HG03571 (cell line): ENCODE results near the gene PPDPF.
"Not testable (repeated sequence)": the region's sequence is repeated elsewhere in the genome, so short reads cannot be mapped to it uniquely, and the experiment has no call there.

ENCODE experiments used
- ATAC-seq: cut with Tn5 transposase; IDR thresholded peaks from one replicate; pipeline ENCODE4 v1.9.1; 2021; ENCODE audit not compliant: unreplicated experiment

PPDPF gene

DNA sequence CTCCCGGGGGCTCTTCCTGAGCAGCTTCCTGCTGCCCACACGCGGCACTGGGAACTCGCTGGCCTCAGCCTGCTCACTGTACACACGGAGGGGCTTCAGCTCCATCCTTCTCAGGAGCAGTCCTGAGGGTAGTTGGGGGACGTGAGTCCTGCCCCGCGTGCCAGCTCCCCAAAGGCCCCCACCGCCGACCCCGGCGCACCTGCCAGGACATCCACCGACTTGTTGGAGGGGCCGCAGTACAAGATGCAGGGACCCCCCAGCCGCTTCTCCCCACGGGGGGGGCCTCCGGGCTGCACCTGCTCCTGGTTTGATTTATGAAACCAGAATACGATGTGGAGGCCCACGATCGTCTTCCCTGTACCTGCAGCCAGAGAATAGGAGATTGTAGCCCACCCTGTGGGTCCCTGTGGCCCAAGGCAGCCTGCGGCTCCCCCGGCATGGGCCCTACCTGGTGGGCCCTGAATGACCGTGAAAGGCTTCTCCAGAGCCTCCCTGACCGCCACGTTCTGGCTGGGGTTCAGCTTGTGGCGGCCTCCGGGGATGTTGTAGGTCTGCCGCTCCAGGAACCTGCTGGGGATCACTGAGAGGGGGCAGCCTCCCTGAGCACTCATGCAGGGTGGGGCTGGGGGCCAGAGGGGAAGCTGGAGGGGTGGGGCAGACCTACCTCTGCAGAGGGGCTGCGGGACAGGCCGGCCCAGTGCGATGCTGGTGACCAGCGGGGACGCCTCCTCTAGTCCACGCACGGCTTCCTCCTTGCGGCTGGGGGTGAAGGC lies 41.2 kb downstream of the PPDPF start:
- no peak for ATAC-seq

DNA sequence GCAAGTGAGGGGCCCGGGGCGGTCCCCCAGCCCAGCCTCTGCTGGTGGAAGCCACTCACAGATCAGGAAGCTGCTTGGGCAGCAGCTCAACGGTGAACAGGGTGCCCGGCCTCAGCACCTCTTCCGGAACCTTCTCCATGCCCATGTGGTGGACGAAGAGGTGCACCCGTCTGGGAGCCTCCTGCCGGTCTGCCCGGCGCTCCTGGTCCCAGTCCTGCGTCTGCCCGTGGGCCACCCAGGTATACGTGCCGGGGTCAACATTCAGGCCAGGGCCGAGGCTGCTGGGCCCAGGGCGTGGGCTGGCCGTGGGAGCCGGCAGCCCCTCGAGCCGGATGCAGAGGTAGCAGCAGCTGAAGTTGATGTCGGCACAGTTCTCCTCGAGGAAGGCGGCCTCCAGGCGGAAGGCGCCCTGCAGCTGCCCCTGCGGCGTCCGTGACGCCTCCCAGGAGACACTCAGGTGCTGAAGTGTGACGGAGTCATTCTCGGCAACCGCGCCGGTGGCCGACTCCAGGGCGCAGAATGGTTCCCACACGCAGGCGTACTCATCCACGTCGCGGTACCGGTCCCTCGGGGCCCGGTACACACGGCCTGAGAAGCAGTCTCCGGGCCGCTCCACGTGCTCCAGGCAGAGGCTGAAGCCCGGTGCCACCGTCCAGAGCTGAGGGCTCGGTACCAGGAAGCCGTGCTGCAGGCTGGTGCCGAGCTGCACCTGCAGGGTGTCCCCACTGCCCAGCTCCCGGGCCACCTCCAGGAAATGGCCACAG lies 42.1 kb downstream of the PPDPF start:
- no peak for ATAC-seq

GRCh38 chr20:63563225-63563935 lies 42.8 kb downstream of the PPDPF start:
- ATAC-seq = no peak

DNA sequence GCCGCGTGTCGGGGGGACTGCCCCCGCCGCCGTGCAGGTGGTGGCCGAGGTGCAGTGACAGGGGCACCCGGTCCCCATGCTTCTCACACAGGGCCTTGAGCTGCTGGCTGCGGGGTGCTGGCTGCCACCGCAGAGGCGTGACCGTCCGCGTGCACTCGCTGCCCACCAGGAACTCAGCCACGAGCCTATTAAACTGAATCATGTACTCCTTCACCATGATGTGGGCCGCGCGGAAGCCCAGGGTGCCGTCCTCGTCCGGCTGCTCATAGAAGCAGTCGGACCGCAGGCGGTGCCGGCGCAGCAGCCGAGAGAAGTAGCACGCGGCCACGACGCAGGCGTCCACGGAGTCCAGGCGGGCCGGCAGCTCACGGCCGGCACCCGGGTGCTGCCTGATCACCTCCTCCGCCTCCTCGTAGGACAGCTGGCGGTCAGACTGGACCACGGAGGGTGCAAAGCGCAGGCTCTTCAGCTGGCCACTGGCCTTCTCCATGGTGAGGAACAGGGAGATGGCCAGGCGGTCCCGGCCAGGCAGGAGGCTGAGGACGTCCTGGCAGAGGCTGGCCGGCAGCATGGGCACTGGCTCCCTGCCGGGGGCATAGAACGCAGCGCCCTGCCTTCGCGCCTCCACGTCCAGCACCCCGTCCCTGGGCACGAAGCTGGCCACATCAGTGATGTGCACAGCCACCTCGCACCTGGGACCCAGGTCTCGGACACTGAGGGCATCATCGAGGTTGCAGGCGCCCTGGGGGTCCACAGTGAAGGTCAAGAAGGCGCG lies 43.7 kb downstream of the PPDPF start:
- no peak for ATAC-seq

GRCh38 chr20:63565021-63565698 lies 44.6 kb downstream of the PPDPF start:
- no peak for ATAC-seq

DNA sequence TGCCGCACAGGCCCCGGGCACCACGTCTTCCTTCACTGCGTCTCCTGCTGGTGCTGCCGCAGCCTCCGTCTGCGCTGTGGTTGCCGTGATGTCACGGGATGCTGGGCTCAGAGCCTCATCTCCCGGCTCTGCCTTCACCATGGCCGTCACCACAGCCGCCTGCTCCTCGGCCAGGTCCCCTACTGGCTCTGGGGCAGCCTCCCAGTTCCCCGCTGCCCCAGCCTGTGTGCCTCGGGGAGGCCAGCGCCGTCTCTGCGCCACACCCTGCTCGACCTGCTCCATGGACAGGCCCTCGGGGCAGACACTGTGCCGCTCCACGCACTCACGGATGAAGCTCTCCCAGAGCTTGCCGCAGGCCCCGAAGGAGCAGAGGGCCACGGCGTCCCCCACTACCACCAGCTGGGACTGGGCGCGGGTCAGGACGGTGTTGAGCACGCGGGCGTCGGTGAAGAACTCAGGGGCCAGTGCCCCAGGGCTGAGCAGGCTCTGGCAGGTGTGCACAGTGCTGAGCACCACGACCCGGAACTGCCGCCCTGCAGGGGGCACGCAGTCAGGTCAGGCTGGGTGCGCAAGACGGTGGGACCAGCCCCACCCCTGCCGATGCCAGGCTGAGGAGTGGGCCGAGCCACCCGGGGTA lies 45.3 kb downstream of the PPDPF start:
- no peak for ATAC-seq

DNA sequence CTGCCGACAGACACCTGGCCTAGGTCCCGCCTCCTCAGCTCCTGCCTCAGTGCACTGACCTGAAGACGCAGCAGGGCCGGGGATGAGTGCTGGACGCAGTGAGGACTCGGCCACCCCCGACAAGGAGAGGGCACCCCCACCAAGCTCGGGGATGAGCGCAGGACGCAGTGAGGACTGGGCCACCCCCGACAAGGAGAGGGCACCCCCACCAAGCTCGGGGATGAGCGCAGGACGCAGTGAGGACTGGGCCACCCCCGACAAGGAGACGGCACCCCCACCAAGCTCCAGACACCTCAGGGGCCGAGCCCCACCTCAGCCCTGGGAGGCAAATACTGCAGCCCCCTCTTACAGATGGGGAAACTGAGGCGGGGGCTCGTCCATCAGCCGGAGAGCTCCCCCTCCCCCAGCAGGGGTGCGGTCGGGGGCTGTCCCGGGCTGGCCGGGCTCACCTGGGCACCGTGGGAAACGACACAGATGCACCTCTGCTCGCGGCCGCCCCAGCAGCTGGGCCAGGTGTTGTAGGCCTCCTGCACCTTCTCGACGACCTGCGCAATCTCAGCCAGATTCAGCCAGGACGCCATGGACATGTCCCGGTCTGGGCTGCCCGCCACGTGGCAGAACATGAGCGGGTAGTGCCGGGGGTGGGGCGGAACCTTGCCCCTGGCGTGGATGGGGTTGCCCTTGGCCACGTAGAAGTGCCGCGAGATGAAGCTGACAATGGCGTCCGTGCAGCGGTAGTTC lies 46.0 kb downstream of the PPDPF start:
- ATAC-seq = no peak

DNA sequence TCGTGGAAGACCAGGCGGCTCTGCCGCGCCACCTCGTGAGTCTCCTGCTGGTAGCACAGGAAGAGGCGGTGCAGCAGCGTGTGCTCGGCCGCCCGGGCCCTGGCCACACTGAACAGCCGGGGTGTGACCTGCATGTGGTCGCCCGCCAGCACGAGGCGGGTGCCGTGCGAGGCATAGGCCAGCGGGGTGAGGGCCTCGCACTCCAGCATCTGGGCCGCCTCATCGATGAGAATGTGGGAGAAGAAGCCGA lies 46.5 kb downstream of the PPDPF start:
- ATAC-seq = no peak

DNA sequence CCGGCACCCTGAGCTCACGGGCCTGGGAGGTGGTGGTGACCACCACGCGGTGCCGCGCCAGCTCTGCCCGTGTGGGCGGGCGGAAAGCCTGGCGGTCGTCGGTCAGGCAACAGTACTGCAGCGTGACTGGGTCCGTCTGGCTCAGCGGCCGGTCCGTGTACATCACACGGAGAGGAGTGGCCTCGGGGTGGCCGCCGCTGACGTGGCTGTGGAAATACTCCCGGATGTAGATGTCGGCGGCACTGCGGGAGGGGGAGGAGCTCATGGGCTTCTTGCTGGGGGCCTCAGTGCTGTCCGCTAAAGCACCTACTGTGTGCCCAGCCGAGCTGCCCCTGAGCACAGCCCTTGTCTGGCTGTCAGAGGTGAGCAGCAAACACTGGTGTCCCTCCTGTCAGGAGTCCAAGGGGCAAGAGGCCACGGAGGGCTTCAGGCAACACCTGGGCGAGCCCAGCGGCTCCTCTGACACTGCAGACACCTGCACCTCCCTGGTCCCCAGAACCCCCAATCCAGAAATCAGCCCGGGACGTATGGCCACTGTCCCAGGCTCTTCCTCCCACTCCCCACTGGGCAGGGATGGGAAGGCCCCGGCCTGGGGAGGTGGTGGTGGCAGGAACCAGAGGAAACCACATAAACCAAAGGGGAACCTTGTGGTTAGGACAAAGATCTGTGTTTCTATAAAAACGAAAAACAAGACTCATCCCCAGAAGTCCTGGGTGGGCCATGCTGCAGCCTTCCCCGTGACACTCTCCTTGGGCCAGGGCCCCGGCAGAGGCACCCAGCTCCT lies 47.0 kb downstream of the PPDPF start:
- no peak for ATAC-seq

GRCh38 chr20:63568170-63568981 lies 47.8 kb downstream of the PPDPF start:
- no peak for ATAC-seq

DNA sequence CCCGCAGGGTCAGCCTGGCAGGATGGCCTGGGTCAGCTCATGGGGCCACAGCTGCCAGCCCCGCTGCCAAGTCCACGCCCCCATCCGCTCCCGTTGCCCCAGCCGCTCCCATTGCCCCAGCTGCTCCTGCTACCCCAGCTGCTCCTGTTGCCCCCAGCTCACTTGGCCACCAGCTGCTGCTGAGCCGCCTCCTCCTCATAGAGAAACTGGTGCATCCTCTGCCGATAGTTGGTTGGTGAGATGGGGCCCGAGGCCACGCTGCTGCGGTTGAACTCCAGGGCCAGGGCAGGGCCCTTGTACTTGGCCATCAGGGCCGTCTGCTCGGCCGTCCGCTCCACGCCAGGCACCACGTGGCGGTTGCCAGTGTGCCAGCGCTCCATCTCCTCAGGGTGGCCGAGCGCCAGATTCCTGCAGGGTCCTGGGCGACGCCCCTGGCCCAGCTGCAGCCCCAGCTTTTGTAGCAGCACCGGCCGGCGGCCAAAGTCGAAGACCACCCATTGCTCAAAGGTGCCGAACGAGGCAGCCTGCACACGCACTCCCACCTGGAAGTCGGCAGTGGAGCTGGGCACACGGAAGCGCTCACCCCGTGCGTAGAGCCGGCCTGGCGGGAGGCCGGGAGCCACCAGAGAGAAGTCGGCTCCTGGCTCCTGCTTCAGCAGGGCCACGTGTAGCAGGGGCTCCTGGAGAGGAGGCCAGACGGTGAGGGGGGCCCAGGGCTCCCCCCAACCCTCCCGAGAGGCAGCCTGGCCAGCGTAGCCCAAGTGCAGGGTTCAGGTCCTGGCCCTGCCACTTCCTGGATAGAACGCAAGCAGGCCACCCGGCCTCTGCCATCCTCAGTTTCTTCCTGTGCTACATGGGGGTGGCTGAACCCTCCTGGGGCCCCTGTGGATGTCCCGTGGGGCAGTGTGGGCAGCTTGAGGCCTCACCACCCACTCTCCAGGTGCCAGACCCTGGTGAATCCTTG lies 48.7 kb downstream of the PPDPF start:
- no peak for ATAC-seq

GRCh38 chr20:63570281-63571086 lies 49.9 kb downstream of the PPDPF start:
- no peak for ATAC-seq

DNA sequence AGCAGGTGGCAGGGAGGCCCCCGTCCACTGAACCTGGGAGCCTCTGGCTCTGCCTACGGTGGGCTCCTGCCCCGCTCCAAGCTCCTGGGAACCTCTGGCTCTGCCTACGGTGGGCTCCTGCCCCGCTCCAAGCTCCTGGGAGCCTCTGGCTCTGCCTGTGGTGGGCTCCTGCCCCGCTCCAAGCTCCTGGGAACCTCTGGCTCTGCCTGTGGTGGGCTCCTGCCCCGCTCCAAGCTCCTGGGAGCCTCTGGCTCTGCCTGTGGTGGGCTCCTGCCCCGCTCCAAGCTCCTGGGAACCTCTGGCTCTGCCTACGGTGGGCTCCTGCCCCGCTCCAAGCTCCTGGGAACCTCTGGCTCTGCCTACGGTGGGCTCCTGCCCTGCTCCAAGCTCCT lies 50.5 kb downstream of the PPDPF start:
- not testable (repeated sequence) for ATAC-seq
